SKM-1 treated with dmso at 0.1 percent for 144 hours (cell line): ENCODE data around the gene PARD6G.
A peak's percentile ranks its signal among the peaks of the same experiment; 100 is the strongest.
"Not testable (repeated sequence)": the region's sequence is repeated elsewhere in the genome, so short reads cannot be mapped to it uniquely, and the experiment has no call there.

Experiments used
- DNase-seq: peaks from one replicate; lab custom pipeline; 2025; ENCODE audit not compliant: unreplicated experiment; lab: John Stamatoyannopoulos, UW

The PARD6G gene

DNA sequence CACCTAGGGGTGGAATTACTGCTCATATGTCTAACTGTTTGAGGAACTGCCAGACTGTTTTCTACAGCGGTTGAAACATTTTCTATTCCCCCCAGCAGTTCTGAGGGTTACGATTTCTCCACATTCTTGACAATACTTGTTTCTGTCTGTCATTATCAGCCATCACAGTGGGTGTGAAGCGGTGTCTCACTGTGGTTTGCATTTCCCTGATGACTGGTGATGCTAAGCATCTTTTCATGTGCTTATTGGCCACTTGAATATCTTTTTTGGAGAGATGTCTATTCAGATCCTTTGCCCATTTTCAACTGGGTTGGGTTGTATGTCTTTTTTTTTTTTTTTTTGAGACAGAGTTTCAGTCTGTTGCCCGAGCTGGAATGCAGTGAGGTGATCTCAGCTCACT is 75.3 kb downstream of the PARD6G start:
- DNase-seq, result no peak

DNA sequence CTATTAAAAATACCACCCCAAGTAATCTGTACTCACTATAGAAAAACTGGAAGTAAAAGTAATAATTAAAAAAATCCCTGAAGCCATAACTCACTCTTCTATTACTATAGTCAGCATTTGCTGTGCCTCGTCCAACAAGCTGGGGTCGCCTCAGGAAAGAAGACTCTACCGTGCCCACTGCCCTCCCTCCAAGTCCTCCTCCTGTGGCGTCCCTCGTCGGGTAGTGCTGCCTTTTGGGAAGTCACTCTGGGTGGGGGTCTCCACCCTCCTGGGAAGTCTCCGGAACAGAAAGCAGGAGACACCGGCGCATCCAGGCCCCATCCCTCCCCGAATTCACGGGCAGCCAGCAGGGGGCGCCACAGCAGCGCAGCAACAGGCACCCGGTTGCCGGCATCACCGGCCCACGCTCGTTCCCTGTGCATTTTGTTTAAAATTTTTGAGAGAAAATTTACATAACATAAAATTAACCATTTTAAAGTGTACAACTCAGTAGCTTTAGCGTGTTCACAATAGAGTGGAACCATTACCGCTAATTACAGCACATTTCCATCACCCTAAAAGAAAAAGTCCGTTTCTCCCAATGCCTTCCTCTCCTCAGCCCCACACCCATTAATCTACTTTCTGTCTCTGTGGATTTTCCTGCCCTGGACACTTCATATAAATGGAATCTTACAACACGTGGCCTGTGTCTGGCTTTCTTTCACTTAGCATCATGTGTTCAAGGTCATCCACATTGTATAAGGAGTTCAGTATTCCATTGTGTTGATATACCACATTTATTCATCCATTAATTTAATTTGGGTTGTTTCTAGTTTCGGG is 76.1 kb downstream of the PARD6G start:
- peak; percentile 27 for DNase-seq

DNA sequence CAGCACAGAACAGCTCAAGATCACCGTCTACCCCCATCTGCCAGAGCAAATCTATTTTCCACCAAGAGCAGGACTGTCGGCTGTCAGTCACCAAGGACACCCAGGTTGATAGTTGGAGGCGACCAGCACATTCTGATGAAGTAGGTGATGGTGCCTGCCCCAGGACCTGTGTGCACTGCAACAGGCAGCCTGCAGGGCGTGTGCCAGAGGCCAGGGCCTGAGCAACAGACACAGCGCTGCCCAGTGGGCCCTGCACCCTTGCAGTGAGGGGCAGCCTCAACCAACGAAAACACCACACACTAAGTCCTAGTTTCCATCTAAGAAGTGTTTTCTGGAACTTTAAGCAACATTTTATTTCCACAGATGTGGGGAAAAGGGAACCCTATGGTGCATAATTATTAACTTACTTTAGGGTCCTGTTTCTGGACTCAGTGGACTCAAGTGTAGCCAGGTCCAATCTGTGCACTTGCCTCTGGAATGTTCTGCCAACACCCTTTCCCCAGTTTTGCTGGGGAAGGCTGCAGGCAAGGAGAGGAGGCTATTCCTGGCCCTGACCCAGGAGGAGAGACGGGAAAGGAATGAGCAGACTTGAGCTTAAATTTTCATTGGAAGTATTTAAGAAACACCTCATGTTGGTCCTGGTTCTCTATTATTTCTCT is 76.8 kb downstream of the PARD6G start:
- DNase-seq, result no peak

DNA sequence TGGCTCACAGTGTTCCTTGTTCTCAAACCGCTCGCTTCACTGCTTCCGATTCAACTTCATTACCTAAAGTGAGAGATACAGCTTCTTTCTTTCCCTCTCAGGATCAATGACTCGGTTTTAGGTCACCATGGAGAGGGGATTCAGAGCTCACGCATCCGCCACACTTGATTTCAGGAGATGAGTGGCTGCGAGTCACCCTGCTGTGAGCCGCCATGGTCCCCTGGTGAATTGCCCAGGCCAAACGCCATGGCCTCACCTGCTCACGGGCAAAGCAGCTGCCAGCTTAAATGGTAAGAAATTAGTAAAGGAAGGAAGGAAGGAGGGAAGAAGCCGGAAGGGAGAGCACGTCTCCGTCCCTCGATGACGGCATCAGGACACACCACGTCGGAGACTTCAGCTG is 77.7 kb downstream of the PARD6G start:
- DNase-seq, result no peak

DNA sequence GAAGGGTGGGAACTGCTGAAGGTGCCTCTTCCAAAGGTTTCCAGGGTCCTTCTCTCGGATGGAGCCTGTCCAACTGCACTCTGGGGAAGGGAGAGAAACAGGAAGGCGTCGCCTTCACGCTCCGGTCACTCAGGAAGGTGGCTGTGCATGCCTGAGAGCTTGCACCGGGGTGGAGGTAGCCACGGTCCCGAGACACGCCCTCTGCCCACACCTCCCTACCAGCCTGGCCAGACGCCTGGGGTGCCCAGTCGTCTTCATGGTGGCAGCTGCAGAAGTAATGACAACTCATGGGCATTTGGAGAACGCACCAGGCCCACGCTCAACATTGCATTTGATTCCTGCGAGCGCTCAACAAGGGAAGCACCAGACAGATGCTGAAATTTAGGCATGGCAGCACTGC is 78.3 kb downstream of the PARD6G start:
- no peak for DNase-seq

DNA sequence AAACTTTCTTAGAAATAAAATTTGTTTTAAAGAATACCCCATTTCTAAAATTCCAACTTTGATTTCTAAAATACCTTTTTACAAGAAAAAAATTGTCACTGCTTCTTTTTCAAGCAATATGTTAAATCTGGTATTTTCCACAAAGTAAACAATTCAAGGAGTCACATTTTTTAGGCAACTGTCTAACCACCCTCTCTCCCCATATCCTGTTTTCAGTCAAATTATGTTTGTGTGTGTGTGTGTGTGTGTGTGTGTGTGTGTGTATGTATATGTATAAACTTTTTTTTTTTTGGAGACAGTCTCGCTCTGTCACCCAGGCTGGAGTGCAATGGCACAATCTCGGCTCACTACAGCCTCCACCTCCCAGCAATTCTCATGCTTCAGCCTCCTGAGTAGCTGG is 79.0 kb downstream of the PARD6G start:
- DNase-seq, result no peak

DNA sequence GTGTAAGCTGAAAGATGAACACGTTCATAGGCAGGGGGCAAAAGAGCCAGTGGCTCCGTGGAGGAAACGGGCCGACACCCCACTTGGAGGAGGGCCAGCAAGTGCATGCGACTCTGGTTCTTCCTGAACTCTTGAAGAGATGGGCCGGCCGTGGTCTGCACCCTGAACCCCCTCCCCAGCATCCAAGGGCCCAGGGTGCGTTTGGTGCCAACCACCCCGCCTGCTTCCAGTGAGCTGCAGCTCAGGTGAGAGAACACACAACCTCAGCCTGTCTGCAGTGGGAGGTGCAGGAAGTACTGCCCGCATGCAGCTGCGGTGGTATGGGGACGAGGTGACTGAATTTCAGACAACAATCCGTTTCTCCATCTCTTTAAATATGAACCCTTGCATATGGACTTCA is 79.4 kb downstream of the PARD6G start:
- DNase-seq, result no peak

DNA sequence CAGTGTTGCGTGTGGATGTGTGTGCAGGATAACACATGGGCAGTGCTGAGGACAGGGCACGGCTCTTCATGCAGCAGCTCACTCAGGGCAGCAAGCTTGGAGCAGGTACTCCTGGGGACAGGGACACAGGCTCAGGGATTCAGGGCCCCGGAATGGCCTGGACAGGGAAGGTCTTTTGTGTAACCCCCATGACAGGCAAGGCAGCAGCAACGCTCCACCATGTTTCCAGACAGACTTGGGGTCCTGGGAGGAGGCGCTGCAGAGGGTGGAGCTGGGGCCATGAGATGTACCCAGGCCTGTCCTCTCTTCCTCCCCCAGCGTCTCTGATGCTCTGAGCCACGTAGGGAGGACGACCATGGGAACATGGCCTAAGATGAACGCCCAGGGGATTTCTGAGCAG is 80.0 kb downstream of the PARD6G start:
- DNase-seq, result no peak

DNA sequence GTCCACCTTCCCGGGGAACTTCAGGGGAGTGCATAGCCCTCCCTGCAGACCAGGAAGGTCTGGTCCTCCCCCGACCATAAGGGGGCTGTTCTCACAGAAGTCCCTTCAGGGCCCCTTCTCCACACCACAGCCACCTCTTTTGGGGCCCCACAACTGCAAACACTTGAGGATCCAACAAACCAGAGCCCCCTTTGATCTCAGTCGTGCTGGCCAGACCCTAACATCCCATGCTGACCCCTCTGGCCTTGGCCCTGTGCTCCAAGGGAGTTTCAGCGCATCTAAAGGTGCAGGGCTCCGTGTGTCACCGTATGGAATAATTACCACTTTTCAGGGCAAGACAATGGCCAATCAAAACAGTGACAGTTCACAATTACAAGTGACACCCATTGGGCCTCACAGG is 80.6 kb downstream of the PARD6G start:
- no peak for DNase-seq

DNA sequence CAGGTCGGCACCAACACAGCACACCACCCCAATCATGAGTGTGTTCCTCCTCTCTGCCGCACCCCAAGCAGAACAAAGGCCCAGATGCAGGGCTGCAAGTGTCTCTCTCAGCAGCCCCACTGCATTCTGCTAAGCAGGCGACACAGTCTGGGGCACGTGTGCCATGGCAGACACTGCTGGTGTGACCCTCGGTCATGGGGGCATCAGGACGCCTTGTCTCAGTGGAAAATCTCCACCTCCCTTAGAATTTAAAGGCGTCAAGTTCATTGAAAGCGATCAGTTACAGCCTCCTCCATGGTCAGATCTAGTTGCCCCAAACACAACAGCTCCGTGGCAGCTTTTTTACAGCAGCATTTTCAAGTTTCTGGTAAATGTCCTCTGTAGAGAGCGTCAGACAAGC is 81.1 kb downstream of the PARD6G start:
- no peak for DNase-seq

DNA sequence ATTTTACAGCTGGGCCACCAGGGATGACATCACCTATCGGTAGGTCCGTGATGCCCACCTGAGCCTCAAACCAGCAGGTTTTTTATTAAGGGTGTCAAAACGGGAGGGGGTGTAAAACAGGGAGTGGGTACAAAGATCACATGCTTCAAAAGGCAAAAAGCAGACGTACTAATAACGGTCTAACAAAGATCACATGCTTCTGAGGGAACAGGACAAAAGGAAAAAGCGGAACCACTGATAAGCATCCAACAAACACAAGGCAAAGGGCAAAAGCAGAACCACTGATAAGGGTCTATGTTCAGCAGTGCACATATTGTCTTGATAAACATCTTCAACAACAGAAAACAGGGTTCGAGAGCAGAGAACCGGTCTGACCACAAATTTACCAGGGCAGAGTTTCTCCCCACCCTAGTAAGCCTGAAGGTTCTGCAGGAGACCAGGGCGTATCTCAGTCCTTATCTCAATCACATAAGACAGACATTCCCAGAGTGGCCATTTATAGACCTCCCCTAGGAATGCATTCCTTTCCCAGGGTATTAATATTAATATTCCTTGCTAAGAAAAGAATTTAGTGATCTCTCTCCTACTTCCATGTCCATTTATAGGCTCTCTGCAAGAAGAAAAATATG is 82.5 kb downstream of the PARD6G start:
- not testable (repeated sequence) for DNase-seq

DNA sequence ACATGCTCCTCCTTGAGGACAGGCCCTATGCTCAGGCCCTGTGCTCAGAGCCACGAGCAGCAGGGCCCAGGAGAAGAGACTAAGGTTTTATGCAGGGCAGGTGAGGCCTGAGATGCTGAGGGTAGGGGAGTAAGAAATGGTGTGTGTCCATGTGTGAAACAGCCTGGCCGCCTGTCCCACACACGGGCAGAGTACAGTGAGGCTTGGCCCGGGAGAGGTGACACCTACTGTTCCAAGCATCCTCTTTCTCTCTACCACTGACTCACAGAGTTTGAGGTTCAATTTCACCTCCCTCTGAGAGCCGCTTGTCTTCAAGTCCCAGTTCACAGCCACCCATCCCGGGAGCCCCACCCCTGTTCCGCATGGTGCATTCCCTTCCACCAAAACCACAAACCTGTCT is 84.1 kb downstream of the PARD6G start:
- no peak for DNase-seq

DNA sequence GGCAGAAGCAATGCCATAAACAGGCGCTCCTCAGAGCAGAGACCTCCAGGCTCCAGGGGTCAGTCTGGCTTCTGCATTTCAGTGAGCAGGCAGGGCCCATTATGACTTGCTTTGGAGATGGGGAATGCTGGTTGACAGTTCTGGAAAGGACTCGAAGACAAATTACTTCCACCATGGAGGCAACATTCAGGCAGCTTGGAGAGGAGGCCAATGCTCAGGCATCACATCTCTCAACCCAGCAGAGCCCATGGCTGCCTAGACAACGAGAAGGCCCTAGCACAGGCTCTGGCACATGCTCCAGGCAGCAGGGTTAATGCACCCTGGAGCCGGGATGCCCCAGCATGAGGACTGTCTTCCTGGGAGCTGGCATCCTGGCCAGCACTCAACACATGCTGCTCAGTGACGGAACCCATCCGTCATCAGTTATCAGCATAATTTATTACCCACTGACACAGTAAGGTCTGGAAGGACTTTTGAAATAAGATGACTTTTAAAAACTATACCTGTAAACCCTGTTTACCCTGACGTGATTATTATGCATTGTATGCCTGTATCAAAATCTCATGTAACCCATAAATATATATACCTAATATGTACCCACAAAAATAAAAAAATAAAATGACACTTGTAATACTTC is 85.4 kb downstream of the PARD6G start:
- no peak for DNase-seq

DNA sequence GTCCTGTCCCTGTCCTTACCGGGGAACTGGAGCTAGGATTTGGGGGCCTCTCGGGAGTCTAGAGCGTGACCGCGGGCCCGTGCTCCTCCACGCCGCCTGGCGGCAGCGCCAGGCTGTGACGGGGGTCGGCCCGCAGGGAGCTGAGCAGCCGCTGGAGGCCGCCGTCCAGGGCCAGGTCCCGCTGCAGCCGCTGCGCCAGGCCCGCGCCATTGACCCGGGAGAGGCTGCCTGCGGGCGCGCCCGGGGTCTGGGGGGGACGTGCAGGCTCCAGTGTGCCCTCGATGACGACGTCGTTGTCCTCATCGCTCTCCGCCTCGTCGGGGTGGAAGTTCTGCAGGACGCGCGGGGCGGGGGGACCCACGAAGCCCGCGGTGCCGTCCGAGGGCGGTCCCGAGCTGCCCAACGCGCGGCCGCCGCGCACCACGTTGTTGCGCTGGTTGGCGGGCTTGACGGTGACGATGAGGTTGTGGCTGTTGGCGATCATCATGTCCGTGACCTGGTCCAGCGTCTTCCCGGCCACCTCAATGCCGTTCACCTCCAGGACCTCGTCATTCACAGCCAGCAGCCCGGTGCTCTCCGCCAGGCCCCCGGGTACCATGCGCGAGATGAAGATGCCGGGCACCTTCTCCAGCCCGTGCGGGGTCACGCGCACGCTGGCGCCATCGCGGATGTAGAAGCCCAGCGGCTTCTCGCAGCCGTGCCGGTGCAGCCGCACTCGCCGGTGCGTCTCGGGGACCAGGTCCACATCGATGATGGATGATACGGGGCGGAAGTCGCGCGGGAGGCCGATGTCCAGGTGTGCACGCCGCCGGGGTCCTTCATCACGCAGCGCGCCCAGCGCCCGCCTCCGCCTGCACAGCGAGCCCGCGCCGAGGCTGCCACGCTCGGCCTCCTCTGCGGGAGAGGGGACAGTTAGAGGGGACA is 87.3 kb downstream of the PARD6G start:
- DNase-seq, result no peak

DNA sequence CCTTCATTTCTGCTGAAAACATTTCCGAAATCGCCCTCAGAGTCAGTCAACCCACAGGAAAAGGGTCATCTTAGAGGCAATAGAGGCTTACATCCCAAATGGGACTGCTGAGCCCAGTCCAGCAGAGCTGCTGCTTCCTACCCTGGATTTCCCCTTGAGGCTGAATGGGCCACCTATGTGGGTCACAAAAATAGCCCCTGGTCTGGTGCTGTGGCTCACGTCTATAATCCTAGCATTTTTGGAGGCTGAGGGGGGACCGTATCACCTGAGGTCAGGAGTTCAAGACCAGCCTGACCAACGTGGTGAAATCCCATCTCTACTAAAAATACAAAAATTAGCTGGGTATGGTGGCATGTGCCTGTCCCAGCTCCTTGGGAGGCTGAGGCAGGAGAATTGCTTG is 88.9 kb downstream of the PARD6G start:
- no peak for DNase-seq

DNA sequence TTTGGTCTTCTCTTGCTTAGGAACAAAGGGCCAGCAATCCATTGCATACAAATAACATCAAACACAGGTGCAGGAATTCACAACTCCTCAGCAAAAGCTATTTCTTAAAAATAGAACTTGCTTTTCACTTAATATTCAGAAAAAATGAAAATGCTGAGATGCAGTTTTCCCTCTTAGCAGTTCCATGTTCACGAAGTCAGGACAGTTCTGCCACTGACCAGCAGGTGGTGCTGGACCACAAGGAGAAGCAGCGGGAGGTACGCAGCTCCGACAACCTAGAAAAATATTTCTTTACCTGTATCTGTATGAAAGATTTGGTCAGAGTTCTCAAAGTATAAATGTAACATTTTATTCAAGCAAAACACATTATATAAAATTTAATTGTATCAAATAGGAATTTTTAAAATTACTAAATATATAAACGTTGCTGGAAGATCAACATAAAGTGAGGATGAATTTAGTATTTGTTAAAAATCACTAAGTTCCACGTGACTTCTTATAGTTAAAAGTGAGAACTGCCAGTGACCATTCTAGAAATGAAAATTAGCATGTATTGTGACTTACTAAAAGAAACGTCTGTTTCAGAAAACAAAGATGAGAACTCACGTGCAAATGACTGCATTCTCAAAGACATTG is 89.5 kb downstream of the PARD6G start:
- peak; percentile 30 for DNase-seq

DNA sequence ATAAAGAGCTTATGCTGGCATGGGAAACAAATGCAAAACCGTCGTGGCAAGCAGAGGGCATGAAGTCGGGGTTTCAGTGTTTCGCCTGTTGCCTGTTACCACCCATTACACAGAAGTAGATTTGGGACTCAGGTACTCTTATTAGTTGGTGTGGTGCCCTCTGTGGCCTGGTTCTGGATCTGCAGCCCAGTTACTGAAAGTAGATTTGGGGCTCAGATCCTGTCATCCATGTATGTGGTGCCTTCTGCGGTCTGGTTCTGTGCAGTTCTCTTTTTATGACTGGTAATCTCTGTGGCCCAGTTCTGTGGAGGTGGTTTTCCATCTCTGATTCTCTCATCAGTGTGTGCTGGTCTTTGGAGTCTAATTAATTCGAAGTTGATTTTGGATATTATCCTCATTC is 93.0 kb downstream of the PARD6G start:
- peak; percentile 21 for DNase-seq

DNA sequence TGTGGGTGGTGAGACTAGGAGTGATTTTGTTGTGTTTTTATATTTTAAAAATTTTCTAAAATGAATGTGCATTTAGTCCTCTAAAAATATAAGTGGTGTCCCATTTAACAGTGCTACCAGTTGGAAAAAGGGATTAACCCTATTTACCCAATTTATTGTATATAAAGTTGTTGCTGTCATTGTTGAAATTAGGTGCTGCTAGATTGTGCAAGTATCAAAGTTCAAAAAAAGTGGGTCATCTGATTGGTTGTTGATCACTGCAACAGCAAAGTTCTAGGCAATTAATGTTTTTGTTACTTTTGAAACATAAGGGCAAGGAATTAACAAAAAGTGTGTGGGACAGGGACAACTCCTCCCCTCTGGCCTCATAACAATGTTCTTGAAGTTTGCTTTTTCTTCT is 97.6 kb downstream of the PARD6G start:
- DNase-seq, result no peak

DNA sequence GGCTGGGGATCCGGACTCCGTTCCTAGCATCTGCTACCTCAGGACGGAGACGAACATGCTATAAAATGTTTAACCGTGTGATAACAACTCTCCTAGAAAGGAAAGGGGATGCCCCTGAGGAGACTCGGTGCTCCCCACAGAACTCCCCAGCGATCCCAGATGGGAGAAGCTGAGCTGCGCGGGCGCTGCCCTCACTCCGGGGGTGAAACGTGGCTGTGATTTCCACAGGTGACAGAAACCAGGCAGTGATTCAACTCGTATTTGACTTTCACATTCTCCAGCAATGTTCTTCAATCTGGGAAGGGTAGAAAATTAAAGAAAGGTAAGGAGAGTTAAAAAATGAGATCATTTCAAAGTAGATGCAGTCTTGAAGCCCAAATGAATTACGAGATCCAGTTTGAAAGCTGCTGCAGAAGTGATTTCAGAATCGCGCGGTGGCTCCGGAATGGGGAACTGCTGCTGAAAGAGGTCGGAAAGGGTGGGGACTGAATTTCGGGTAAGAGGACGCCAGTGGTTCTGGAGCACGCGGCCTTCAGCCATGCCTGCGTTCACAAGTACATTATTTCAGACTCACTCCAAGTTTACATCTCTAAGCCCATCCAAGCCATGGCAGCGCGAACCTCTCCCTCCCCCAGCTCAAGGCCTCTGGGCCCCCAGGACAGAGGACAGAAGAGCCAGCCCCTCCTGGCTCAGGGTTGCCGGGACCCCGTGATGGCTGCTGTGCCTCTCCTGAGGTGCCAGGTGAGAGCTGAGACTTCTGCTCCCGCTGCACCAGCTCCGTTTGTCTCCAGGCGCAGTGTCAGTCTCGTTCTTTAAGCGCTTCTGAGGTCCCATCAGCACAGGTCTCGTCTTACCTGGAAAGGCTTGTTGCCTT is 98.8 kb downstream of the PARD6G start:
- peak; percentile 53 for DNase-seq
